ENCODE results near the gene CUL3.

CUL3 gene

DNA sequence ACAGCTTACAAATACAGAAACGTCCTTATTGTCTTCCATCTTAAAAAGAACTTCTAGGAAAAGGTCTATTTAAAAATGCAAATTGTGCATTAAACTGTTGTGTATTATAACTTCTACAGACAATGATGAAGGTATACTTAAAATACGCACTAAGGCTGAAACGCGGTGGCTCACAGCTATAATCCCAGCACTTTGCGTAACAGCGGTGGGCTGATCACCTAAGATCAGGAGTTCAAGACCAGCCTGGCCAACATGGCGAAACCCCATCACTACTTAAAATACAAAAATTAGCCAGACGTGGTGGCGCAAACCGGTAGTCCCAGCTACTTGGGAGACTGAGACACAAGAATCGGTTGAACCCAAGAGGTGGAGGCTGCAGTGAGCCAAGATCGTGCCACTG, 4.9 kb downstream of the CUL3 start:
- TF ChIP-seq, protein P1, sequence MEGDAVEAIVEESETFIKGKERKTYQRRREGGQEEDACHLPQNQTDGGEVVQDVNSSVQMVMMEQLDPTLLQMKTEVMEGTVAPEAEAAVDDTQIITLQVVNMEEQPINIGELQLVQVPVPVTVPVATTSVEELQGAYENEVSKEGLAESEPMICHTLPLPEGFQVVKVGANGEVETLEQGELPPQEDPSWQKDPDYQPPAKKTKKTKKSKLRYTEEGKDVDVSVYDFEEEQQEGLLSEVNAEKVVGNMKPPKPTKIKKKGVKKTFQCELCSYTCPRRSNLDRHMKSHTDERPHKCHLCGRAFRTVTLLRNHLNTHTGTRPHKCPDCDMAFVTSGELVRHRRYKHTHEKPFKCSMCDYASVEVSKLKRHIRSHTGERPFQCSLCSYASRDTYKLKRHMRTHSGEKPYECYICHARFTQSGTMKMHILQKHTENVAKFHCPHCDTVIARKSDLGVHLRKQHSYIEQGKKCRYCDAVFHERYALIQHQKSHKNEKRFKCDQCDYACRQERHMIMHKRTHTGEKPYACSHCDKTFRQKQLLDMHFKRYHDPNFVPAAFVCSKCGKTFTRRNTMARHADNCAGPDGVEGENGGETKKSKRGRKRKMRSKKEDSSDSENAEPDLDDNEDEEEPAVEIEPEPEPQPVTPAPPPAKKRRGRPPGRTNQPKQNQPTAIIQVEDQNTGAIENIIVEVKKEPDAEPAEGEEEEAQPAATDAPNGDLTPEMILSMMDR (IDR thresholded peaks at IDR 0.05; ENCODE audit: control insufficient read depth, insufficient read depth, low read depth, low read length, missing control alignments), result no peak
- no peak for DNase-seq (ENCODE audit: low read depth)
- H3K4me3 ChIP-seq (ENCODE audit: control insufficient read depth, low read depth, low read length), result no peak overlapping the region

DNA sequence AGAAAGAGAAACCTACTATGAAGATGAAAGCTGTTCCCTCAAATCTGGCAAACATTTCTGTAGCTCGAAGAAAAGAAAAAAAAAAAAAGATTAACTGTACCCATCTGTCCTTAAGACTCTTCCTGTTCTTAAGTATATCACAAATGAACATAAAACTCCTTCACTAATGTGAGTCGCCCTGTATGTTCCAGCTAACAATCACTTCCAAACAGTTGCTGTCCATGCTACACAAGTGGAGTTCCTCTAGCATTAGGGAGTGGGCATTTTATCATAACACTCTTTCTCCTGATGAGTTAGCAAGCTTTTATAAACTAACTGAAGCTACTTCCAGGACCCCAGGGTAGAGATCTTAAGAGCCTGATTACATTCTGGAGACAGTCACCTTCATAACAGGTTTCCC, 5.8 kb downstream of the CUL3 start:
- TF ChIP-seq, protein P1 (IDR thresholded peaks at IDR 0.05; ENCODE audit: control insufficient read depth, insufficient read depth, low read depth, low read length, missing control alignments), result no peak
- no peak for DNase-seq (ENCODE audit: low read depth)
- H3K4me3 ChIP-seq (ENCODE audit: control insufficient read depth, low read depth, low read length), result no peak overlapping the region

DNA sequence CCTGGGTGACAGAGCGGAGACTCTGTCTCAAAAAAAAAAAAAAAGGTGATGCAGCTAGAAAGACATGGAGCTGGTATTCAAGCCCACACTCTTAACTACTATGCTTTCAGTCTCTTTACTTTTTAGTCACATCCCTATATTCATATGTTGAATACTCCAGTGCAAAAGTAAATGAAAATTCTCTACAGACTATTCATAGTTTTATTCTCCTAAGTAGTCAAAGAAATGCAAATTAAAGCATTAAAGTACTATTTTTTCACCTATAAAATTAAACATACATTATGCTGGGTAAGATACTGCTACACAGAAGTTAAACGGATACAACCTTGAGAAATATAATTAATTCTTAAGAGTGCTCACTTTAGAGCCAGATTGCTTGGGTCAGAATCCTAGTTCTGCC, 7.6 kb downstream of the CUL3 start:
- TF ChIP-seq, protein P1 (IDR thresholded peaks at IDR 0.05; ENCODE audit: control insufficient read depth, insufficient read depth, low read depth, low read length, missing control alignments), result no peak
- no peak overlapping the region for H3K4me3 ChIP-seq (ENCODE audit: control insufficient read depth, low read depth, low read length)
- DNase-seq (ENCODE audit: low read depth), result no peak

DNA sequence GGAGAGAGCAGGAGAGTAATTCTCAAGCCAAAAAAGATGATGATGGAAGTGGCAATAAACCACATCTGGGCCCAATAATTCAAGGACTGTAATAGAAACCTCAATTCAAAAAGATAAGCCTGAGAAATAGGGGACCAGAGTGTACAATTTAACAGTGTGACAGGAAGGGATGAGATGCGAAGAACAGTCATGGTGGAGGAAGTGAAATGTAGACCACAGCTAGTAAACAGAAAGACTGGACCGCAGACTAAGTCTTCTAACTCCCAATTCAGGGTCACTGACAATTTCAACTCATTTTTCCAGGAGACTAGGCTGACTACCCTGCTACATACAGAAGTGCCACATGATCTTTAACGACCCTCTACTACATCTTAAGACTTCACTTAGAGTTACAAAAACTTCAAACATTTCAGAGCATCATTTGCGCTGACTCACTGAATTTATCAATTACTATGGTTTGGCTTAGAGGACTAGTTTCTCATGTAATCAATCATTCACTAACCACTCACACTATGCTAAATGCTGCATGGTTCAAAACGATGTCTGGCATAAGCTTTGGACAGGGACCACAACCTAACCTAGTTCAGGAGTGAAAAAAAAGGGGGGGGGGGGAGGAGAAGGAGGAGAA, 9.0 kb downstream of the CUL3 start:
- DNase-seq (ENCODE audit: low read depth), result no peak
- H3K4me3 ChIP-seq (ENCODE audit: control insufficient read depth, low read depth, low read length), result no peak overlapping the region
- TF ChIP-seq, protein P1 (IDR thresholded peaks at IDR 0.05; ENCODE audit: control insufficient read depth, insufficient read depth, low read depth, low read length, missing control alignments), result no peak

DNA sequence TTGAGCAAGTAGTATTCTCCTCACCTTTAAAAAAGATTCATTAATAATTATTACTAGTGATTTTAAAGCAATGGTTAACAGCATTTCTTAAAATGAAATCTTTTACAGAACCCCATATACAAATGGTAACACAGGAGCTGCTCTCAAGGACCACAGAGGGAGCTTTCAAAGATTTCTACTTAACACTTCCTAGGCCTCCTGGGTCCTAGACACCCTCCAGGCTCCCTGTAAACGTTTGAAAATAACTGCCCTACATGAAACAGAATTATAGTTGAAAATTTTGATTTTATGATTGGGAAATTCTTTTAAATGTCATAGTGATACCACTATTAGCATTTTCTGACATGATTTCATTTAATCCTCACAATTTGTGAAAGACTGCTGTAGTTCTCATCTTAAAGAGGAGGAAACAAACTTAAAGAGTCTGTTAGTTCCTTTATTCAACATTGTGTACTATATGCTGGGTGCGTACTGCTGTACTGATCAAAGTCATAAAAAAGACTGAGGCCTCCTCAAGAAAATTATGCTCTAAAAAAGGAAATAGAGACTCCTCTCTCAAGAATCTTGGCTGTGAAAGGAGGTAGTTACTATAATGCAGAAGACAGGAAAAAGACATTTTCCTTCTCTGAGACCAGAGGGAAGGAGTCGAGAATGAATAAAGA, 10.6 kb downstream of the CUL3 start:
- DNase-seq (ENCODE audit: low read depth), result no peak
- no peak overlapping the region for H3K4me3 ChIP-seq (ENCODE audit: control insufficient read depth, low read depth, low read length)
- TF ChIP-seq, protein P1 (IDR thresholded peaks at IDR 0.05; ENCODE audit: control insufficient read depth, insufficient read depth, low read depth, low read length, missing control alignments), result no peak

DNA sequence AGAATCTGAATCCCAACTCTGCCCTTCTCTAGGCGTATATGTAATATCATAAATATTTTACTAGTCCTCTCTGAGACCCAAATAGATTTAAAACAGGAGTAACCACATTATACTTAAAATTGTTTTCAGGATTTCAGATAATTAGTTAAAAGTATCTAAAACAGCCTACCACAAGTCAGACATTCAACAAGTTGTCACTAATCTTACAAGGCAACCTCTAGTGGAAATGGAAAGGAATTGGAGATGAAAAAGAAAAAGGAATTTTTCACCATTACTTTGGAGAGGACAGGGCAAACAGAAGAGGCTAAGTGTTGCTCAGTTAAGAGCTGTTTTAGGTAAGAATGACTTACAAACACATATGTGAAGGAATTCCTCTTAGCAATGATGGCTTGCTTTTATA, 11.4 kb downstream of the CUL3 start:
- H3K4me3 ChIP-seq (ENCODE audit: control insufficient read depth, low read depth, low read length), result no peak overlapping the region
- TF ChIP-seq, protein P1 (IDR thresholded peaks at IDR 0.05; ENCODE audit: control insufficient read depth, insufficient read depth, low read depth, low read length, missing control alignments), result no peak
- DNase-seq (ENCODE audit: low read depth), result no peak
